Breast epithelium (tissue), 4 donors: ENCODE results near the gene PSD. TPM values are rescaled to one million over a fixed set of nuclear protein-coding genes. Genes with fewer than 3 reads are reported as not detected.

ENCODE experiments used
- DNase-seq, 2 donors: peaks; one replicate each; pipeline ENCODE4 v3.0.0-alpha.2; 2019; ENCODE audit warnings: low spot score in 2 of 2
- H3K27ac ChIP-seq, 2 donors: fragments of 200-600 bp; sonication (generic) in 1 of 2; one replicate each; pipeline ENCODE4 v1.5.1; 2016 to 2019; ENCODE audit warnings: mild to moderate bottlenecking in 1 of 2
- H3K27me3 ChIP-seq, 2 donors: fragments of 200-600 bp; sonication (generic) in 1 of 2; one replicate each; pipeline versions ENCODE4 v1.5.1 to v1.6.0; 2017 to 2019; ENCODE audit warnings: control low read depth in 1 of 2, mild to moderate bottlenecking in 1 of 2
- H3K36me3 ChIP-seq: fragments of 200-600 bp; one replicate; pipeline ENCODE4 v1.5.1; 2019
- H3K4me1 ChIP-seq, 2 donors: fragments of 200-600 bp; sonication (generic); one replicate each; pipeline ENCODE4 v1.5.1; 2016 to 2019; ENCODE audit warnings: control low read depth in 1 of 2
- H3K4me3 ChIP-seq, 3 donors: fragments of 200-600 bp; sonication (generic); 1 replicate in 2 of 3; 2 replicates in 1 of 3; pipeline ENCODE4 v1.5.1; 2016 to 2019; ENCODE audit warnings: mild to moderate bottlenecking in 3 of 3, moderate library complexity in 2 of 3
- H3K9me3 ChIP-seq, 2 donors: fragments of 200-600 bp; sonication (generic) in 1 of 2; one replicate each; pipeline ENCODE4 v1.5.1; 2016 to 2019; ENCODE audit warnings: control low read depth in 1 of 2
- POLR2A ChIP-seq: fragments of 450-650 bp; IDR thresholded peaks from one replicate; pipeline ENCODE4 v1.6.1; 2016; ENCODE audit warnings: antibody characterized with exemption, mild to moderate bottlenecking, moderate library complexity
- POLR2AphosphoS5 ChIP-seq, 3 donors: sonication (generic); formaldehyde crosslinking; IDR thresholded peaks; one replicate each; pipeline ENCODE4 v1.6.1; 2017; ENCODE audit warnings: antibody characterized with exemption in 3 of 3
- intact Hi-C: fragments of 100-400 bp; cut with DNase I; formaldehyde crosslinking; loops from one replicate; pipeline ENCODE4 v1.15.1; 2023; ENCODE audit warnings: low total_unique reads
- total RNA-seq, 3 donors: library from RNA; depleted of rRNA; stranded (reverse); fragments of >200 nt; gene quantifications; one replicate each; pipeline ENCODE4 v1.1.0, GENCODE V29; 2016
- TF ChIP-seq, protein P1 (sequence below), 3 donors: fragments of 450-650 bp; IDR thresholded peaks; one replicate each; pipeline ENCODE4 v1.5.1; 2016 to 2017; ENCODE audit warnings: antibody characterized with exemption in 3 of 3, mild to moderate bottlenecking in 3 of 3, moderate library complexity in 3 of 3

The PSD gene
- 10 to 100 TPM in 1 of 3 donors, 1 to 10 TPM in 1, under 1 TPM in 1; 0.96 to 13.4 (median 6.3) TPM for total RNA-seq

DNA sequence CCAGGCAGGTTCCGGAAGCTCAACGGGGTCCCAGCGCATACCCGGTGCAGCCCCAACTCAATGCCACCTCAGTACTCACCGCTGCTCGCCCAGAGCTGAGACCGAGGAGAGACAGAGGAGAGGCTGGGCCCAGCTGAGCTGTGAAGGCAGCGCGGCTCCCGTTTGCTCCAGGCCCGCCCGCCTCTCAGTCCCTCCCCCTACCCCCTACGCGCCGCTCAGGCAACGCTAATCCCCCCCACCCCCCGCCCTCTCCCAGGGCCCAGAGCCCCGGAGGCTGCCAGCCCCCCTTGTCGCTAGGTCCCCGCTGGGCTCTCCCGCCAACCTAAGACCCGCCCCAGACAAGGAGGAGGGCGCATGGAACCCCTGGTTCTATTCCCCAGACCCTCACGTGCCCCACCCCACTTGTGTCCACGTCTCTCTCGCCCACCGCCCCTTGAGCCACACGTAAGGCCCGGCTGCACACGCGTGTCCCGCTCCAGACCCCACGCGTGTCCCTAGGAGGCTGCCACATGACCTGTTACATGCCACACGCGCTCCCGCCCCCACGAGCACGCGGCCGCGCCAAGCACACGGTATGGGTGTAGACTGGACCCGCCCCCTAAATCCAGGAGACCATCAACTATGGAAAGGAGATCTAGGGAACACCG, at the start of gene PSD:
TSS of gene PSD (minus strand) at position 164 of the 647 bp plus-strand sequence. CDS start 1,747 bp downstream, outside the sequence.
- Histone ChIP-seq H3K27me3 (peaks cover 0 to 44% of the 10 kb centered on the region in 2 donors), H3K36me3 (no peaks in the 10 kb centered on the region), H3K4me1 (peaks cover 5 to 11% of the 10 kb centered on the region in 2 donors), H3K4me3 (peak within 1 kb of the TSS; percentile 83 to 94 (median 90)), H3K9me3 (no peaks in the 10 kb centered on the region), H3K27ac (no peak within 1 kb of the TSS)
- no peak for DNase-seq
- intact Hi-C loops, result no loop called here
- TF ChIP-seq POLR2AphosphoS5 (IDR thresholded peaks at IDR 0.05) (no peak), POLR2A (no peak)
- TF ChIP-seq, protein P1, sequence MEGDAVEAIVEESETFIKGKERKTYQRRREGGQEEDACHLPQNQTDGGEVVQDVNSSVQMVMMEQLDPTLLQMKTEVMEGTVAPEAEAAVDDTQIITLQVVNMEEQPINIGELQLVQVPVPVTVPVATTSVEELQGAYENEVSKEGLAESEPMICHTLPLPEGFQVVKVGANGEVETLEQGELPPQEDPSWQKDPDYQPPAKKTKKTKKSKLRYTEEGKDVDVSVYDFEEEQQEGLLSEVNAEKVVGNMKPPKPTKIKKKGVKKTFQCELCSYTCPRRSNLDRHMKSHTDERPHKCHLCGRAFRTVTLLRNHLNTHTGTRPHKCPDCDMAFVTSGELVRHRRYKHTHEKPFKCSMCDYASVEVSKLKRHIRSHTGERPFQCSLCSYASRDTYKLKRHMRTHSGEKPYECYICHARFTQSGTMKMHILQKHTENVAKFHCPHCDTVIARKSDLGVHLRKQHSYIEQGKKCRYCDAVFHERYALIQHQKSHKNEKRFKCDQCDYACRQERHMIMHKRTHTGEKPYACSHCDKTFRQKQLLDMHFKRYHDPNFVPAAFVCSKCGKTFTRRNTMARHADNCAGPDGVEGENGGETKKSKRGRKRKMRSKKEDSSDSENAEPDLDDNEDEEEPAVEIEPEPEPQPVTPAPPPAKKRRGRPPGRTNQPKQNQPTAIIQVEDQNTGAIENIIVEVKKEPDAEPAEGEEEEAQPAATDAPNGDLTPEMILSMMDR (IDR thresholded peaks at IDR 0.05), result no peak

DNA sequence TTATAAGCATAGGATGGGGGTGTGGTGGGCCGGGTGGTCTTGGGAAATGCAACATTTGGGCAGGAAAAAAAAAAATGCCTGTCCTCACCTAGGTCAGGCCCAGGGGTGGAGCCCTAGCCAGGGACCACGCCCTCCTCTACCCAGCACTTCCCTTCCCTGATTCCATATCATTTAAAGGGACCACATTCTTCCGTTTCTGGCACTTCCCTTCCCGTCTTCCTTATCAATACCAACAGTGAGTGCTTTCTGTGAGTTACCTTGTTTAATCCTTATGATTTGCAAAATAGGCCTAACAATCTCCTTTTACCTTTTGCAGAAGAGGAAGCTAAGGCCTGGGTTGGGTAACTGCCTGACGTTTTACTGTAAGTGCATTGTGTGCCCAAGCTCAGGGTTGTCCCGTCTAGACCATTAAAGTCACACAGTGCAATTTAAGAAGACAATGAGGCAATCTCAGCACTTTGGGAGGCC, 49.4 kb upstream of the PSD start:
- H3K27ac ChIP-seq, result no peak overlapping the region
- TF ChIP-seq POLR2A (no peak), POLR2AphosphoS5 (IDR thresholded peaks at IDR 0.05) (no peak)
- TF ChIP-seq, protein P1 (IDR thresholded peaks at IDR 0.05), result no peak

DNA sequence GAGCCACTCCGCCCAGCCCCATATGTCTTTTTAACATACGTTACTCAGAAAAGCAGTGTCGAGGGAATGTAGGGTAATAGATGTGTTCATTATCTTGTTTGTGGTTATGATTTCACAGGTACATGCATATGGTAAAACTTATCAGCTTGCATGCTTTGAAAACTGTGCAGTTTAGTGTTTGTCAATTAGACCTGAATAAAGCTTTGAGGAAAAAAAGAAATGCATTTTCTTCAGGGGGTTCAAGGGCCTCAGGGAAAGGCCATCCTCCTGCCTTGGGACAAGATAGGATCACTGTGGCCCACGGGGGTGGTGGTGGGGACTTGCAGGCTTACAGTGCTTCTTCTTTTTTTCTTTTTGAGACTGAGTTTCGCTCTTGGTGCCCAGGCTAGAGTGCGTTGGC, 48.7 kb upstream of the PSD start:
- TF ChIP-seq, protein P1 (IDR thresholded peaks at IDR 0.05), result no peak
- TF ChIP-seq POLR2A (no peak), POLR2AphosphoS5 (IDR thresholded peaks at IDR 0.05) (no peak)
- no peak overlapping the region for H3K27ac ChIP-seq
- no peaks in the 10 kb centered on the region for H3K4me1 ChIP-seq
- intact Hi-C loops, result no loop called here
- H3K9me3 ChIP-seq, result no peaks in the 10 kb centered on the region
- no peak for DNase-seq
- H3K27me3 ChIP-seq, result no peaks in the 10 kb centered on the region
- H3K4me3 ChIP-seq, result no peak overlapping the region
- H3K36me3 ChIP-seq, result no peaks in the 10 kb centered on the region

More for the DNA sequence above, 49.4 kb upstream of the PSD start:
- no peak overlapping the region for H3K4me3 ChIP-seq
- no peak for DNase-seq
- H3K36me3 ChIP-seq, result no peaks in the 10 kb centered on the region
- H3K9me3 ChIP-seq, result no peaks in the 10 kb centered on the region
- H3K27me3 ChIP-seq, result no peaks in the 10 kb centered on the region
- intact Hi-C loops, result no loop called here
- H3K4me1 ChIP-seq, result no peaks in the 10 kb centered on the region

DNA sequence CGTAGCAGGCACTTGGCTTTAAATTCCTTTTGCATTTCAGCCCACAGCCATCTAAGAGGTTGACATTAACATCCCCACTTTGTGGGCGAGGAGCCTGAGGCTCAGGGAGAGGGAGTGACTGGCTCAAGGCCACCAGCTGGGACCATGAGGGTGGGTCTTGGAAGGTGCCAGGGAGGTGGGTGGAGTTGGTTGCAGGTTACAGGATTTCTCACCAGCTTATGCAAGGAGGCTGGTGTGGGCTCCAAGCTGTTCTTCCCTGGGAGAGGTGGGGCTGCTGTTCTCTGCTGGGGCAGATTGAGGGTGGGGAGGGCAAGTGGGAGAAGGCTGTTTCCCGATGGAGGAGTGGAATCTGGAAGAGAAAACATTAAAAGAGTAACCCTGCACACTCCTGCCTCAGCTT, 46.9 kb upstream of the PSD start:
- H3K4me1 ChIP-seq, result no peaks in the 10 kb centered on the region
- intact Hi-C loops, result no loop called here
- H3K9me3 ChIP-seq, result no peaks in the 10 kb centered on the region
- H3K27me3 ChIP-seq, result no peaks in the 10 kb centered on the region
- no peaks in the 10 kb centered on the region for H3K36me3 ChIP-seq
- no peak overlapping the region for H3K27ac ChIP-seq
- no peak for DNase-seq
- TF ChIP-seq, protein P1 (IDR thresholded peaks at IDR 0.05), result no peak
- no peak for TF ChIP-seq POLR2A
- no peak for TF ChIP-seq POLR2AphosphoS5 (IDR thresholded peaks at IDR 0.05)
- H3K4me3 ChIP-seq, result no peak overlapping the region

DNA sequence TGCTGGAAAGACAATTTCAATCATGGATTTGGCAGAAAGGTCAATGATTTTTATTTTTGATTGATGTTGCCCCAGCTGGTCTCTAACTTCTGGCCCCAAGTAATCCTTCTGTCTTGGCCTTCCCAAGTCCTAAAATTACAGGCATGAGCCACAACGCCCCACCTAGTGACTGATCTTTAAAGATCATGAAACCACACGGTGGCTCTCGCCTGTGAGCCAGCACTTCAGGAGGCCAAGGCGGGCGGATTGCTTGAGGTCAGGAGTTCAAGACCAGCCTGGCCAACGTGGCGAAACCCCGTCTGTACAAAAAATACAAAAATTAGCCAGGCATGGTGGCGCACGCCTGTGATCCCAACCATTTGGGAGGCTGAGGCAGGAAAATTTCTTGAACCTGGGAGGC, 45.4 kb upstream of the PSD start:
- Histone ChIP-seq H3K36me3 (no peaks in the 10 kb centered on the region), H3K27me3 (no peaks in the 10 kb centered on the region), H3K9me3 (no peaks in the 10 kb centered on the region), H3K27ac (no peak overlapping the region), H3K4me3 (no peak overlapping the region), H3K4me1 (no peaks in the 10 kb centered on the region)
- intact Hi-C loops, result no loop called here
- TF ChIP-seq POLR2A, result no peak
- TF ChIP-seq, protein P1 (IDR thresholded peaks at IDR 0.05), result no peak
- TF ChIP-seq POLR2AphosphoS5 (IDR thresholded peaks at IDR 0.05), result no peak
- DNase-seq, result no peak
